Placental epithelial cell (primary cell): ENCODE data around the gene RPGRIP1L. TPM values are rescaled to one million over a fixed set of nuclear protein-coding genes. Genes with fewer than 3 reads are reported as not detected.

Source experiments
- total RNA-seq: library from RNA; depleted of rRNA; stranded (reverse); fragments of >200 nt; gene quantifications from 2 replicates; pipeline ENCODE4 v1.2.3, GENCODE V29; 2012

The RPGRIP1L gene
- total RNA-seq: 10.6 and 11.4 TPM in 2 replicates

GRCh38 chr16:53703590-53704444, at the start of gene RPGRIP1L, which contains the start of gene FTO:
TSS of gene RPGRIP1L (minus strand) at chr16:53703859. CDS start at chr16:53700723, 3,136 bp downstream.
TSS of gene FTO (plus strand) at chr16:53704156.

Other genes starting within 250 kb of the RPGRIP1L start
- gene AKTIP, start 200.7 kb downstream of the RPGRIP1L start, total RNA-seq: 78.5 and 87.2 TPM in 2 replicates
- gene FTO, start 297 bp upstream of the RPGRIP1L start, total RNA-seq: 92.7 and 113 TPM in 2 replicates